HG03442 (cell line): ENCODE data around the gene SATB1.

Experiments
- ATAC-seq: cut with Tn5 transposase; IDR thresholded peaks from one replicate; pipeline ENCODE4 v1.9.1; 2021; ENCODE audit warnings: mild to moderate bottlenecking, moderate library complexity; ENCODE audit not compliant: unreplicated experiment

SATB1 gene

GRCh38 chr3:18432752-18433151 is 7.6 kb upstream of the SATB1 start:
- ATAC-seq: no peak

GRCh38 chr3:18431266-18431665 is 6.1 kb upstream of the SATB1 start:
- no peak for ATAC-seq

GRCh38 chr3:18428991-18429745 is 4.0 kb upstream of the SATB1 start:
- no peak for ATAC-seq

- no peak for ATAC-seq
Observed at GRCh38 chr3:18428036-18428435, 2.9 kb upstream of the SATB1 start.

- ATAC-seq: no peak
Observed at GRCh38 chr3:18426597-18427193, 1.6 kb upstream of the SATB1 start.

- peak; percentile 14 for ATAC-seq
Observed at GRCh38 chr3:18425641-18426257, 610 bp upstream of the SATB1 start.

- ATAC-seq: peak; percentile 1
Observed at GRCh38 chr3:18424213-18424728, 868 bp downstream of the SATB1 start.

- peak; percentile 78 for ATAC-seq
Observed at GRCh38 chr3:18423401-18424212, 1.5 kb downstream of the SATB1 start.

GRCh38 chr3:18422972-18423371 is 2.2 kb downstream of the SATB1 start:
- no peak for ATAC-seq

GRCh38 chr3:18420555-18420954 is 4.6 kb downstream of the SATB1 start:
- no peak for ATAC-seq

- ATAC-seq: no peak
Observed at GRCh38 chr3:18419232-18419631, 5.9 kb downstream of the SATB1 start.

GRCh38 chr3:18417904-18418572 is 7.1 kb downstream of the SATB1 start:
- ATAC-seq: no peak

GRCh38 chr3:18416332-18416731 is 8.8 kb downstream of the SATB1 start:
- no peak for ATAC-seq

GRCh38 chr3:18415839-18416238 is 9.3 kb downstream of the SATB1 start:
- no peak for ATAC-seq

GRCh38 chr3:18415167-18415566 is 10.0 kb downstream of the SATB1 start:
- ATAC-seq: no peak

- no peak for ATAC-seq
Observed at GRCh38 chr3:18412684-18413083, 12.5 kb downstream of the SATB1 start.

- ATAC-seq: no peak
Observed at GRCh38 chr3:18411541-18411940, 13.6 kb downstream of the SATB1 start.

GRCh38 chr3:18410205-18410604 is 14.9 kb downstream of the SATB1 start:
- ATAC-seq: no peak

- no peak for ATAC-seq
Observed at GRCh38 chr3:18409266-18409665, 15.9 kb downstream of the SATB1 start.

GRCh38 chr3:18405141-18405540 is 20.0 kb downstream of the SATB1 start:
- no peak for ATAC-seq

GRCh38 chr3:18403061-18403460 is 22.1 kb downstream of the SATB1 start:
- no peak for ATAC-seq
